SK-N-MC (cell line): Measurements from ENCODE around the gene CPXM2.

ENCODE experiments used
- DNase-seq: peaks from one replicate; pipeline ENCODE4 v3.0.0-alpha.2; 2011; ENCODE audit warnings: low read depth, low spot score
- H3K27ac ChIP-seq: fragments of 200-600 bp; sonication (generic); 2 replicates; pipeline ENCODE4 v1.5.1; 2016; ENCODE audit warnings: mixed run types
- H3K36me3 ChIP-seq: fragments of 200-600 bp; sonication (generic); 2 replicates; pipeline ENCODE4 v1.6.1; 2017; ENCODE audit warnings: antibody characterized with exemption, low read length, mixed read lengths; ENCODE audit not compliant: insufficient read depth
- H3K4me3 ChIP-seq: fragments of 200-600 bp; sonication (generic); 2 replicates; pipeline ENCODE4 v1.5.1; 2016
- H3K9ac ChIP-seq: fragments of 200-600 bp; sonication (generic); 2 replicates; pipeline ENCODE4 v1.8.0; 2017; ENCODE audit warnings: mixed run types, mixed read lengths; ENCODE audit not compliant: insufficient read length
- H3K9me3 ChIP-seq: fragments of 200-600 bp; sonication (generic); 2 replicates; pipeline ENCODE4 v1.6.1; 2017; ENCODE audit warnings: low read depth, mild to moderate bottlenecking, antibody characterized with exemption, low read length, moderate library complexity, mixed read lengths
- EZH2 ChIP-seq: fragments of 200-600 bp; sonication (generic); IDR thresholded peaks from one replicate; pipeline ENCODE4 v1.6.1; 2017; ENCODE audit warnings: antibody characterized with exemption
- FOXP2 ChIP-seq: optimal IDR thresholded peaks from 2 replicates; pipeline ENCODE3; 2011; ENCODE audit warnings: mild to moderate bottlenecking, moderate library complexity; ENCODE audit not compliant: insufficient read depth; ENCODE audit errors: extremely low read length, control extremely low read depth
- POLR2AphosphoS5 ChIP-seq: IDR thresholded peaks from 2 replicates; pipeline ENCODE4 v1.6.1; 2012; ENCODE audit warnings: mild to moderate bottlenecking, low read depth, low read length, borderline replicate concordance

Gene CPXM2

GRCh38 chr10:123720536-123720935, 171.1 kb downstream of the CPXM2 start:
- Histone ChIP-seq H3K36me3 (no peaks in the 10 kb centered on the region), H3K27ac (no peak overlapping the region), H3K9me3 (no peaks in the 10 kb centered on the region), H3K4me3 (no peak overlapping the region), H3K9ac (no peak overlapping the region)
- no peak for DNase-seq
- TF ChIP-seq FOXP2, result no peak
- no peak for TF ChIP-seq EZH2
- no peak for TF ChIP-seq POLR2AphosphoS5

DNA sequence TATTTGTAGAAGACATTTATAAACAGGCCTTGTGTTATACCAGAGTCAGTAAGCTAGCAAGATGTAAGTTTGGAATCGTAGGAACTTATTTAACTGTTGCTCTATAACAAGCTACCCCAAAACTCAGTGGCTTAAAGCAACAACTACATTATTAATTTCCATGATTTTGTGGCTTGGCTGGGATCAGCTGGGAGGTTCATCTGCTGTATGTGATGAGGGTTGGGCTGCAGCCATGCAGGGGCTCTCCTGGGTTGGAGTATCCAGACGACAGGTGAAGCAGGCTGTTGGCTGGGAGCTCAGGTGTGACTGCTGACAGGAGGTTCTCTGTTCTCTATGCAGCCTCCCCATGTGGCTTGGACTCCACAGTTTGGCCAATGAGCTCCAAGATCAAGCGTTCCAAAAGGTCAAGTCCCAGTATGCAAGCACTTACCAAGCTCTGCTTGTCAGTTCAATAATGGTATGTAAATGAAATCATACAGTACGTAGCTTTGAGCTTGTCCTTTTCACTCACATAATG, 173.0 kb downstream of the CPXM2 start:
- Histone ChIP-seq H3K27ac (no peak overlapping the region), H3K36me3 (no peaks in the 10 kb centered on the region), H3K9ac (no peak overlapping the region), H3K4me3 (no peak overlapping the region), H3K9me3 (no peaks in the 10 kb centered on the region)
- DNase-seq, result no peak
- TF ChIP-seq EZH2 (no peak), FOXP2 (no peak), POLR2AphosphoS5 (no peak)

DNA sequence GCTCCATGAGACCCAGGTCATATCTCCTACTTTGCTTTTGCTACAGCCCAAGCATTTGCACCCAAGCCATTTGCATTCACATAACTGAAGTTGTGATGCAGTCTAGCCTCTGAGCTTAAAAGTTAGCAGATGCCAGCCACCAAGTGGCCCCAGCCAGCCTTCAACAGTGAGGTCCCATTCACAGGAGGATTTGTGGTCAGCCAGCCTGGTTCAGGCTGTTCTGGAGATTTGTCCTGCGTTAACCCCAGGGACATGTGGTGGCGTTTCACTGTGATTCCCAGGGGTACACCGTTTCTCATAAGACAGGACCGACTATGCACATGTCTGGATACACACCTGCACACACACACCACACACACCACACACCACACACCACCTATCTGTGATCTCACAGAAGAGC, 174.3 kb downstream of the CPXM2 start:
- H3K27ac ChIP-seq, result no peak overlapping the region
- H3K9ac ChIP-seq, result no peak overlapping the region
- no peak overlapping the region for H3K4me3 ChIP-seq
- H3K9me3 ChIP-seq, result no peaks in the 10 kb centered on the region
- no peak for TF ChIP-seq POLR2AphosphoS5
- H3K36me3 ChIP-seq, result no peaks in the 10 kb centered on the region
- no peak for DNase-seq

DNA sequence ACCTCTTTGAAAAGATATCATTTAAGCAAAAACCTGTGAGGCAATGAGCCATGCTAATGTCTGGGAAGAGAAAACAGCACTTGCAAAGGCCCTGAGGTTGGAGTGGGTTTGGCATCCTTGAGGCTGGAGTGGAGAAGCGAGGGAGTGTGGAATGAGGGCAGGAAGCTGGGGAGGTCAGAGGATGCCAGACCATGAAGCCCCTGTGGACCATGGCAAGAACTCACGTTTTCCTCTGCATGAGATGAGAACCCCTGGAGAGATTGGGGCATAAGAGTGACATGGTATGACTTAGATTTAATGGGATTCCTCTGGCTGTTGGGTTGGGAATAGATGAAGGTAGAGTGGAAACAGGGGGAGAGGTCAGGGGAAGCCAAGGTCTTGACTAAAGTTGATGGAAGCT, 176.1 kb downstream of the CPXM2 start:
- H3K36me3 ChIP-seq, result no peaks in the 10 kb centered on the region
- no peaks in the 10 kb centered on the region for H3K9me3 ChIP-seq
- no peak overlapping the region for H3K4me3 ChIP-seq
- no peak for DNase-seq
- TF ChIP-seq POLR2AphosphoS5 (no peak), EZH2 (no peak), FOXP2 (no peak)
- no peak overlapping the region for H3K27ac ChIP-seq
- no peak overlapping the region for H3K9ac ChIP-seq

- no peak overlapping the region for H3K9ac ChIP-seq
- no peak overlapping the region for H3K27ac ChIP-seq
- H3K4me3 ChIP-seq, result no peak overlapping the region
- DNase-seq, result no peak
- H3K9me3 ChIP-seq, result no peaks in the 10 kb centered on the region
- no peaks in the 10 kb centered on the region for H3K36me3 ChIP-seq
- TF ChIP-seq POLR2AphosphoS5 (no peak), EZH2 (no peak), FOXP2 (no peak)
Observed at GRCh38 chr10:123706236-123706635, 185.4 kb downstream of the CPXM2 start.

DNA sequence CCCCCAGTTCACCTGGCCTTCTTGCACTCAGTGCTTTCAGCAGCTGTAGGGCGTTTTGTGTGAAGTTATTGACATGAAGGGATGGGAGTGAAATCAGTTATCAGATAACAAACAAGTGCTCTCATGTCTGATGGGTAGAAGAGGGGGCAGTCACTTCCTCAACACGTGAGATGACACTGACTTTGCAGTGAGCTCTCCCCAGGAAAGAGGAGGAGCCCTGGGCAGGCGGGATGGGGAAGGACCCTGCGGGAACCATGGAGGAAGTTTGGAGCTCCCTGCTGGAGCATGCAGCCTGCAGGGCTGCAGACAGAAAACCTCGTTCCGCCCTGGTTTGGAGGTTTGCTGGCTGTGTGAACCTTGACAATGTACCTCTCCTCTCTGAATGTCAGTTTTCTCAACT, 186.8 kb downstream of the CPXM2 start:
- no peak for DNase-seq
- H3K9me3 ChIP-seq, result no peaks in the 10 kb centered on the region
- no peak overlapping the region for H3K27ac ChIP-seq
- TF ChIP-seq POLR2AphosphoS5, result no peak
- TF ChIP-seq FOXP2, result no peak
- TF ChIP-seq EZH2, result no peak
- H3K36me3 ChIP-seq, result no peaks in the 10 kb centered on the region
- no peak overlapping the region for H3K9ac ChIP-seq
- H3K4me3 ChIP-seq, result no peak overlapping the region

DNA sequence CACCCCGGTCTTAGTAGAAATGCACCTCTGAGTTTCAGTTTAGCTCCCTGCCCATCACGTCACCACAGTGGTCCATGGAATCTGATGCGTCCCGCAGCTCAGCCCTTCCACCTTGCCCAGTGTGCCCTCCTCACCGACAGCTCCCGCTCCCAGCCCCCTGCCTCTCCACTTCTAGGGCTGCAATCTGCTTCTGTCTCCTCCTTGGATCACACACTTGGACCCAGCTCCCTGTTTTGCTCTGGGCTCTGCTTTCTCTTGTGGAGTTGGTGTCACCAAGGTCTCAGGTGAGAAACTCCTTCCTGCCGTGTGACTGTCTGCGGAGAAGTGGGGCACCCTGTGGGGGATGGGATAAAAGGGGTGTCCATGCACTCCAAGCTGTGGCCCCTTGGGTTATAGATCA, 187.5 kb downstream of the CPXM2 start:
- no peak overlapping the region for H3K9ac ChIP-seq
- H3K9me3 ChIP-seq, result no peaks in the 10 kb centered on the region
- no peak for DNase-seq
- H3K4me3 ChIP-seq, result no peak overlapping the region
- no peak for TF ChIP-seq POLR2AphosphoS5
- TF ChIP-seq EZH2, result no peak
- TF ChIP-seq FOXP2, result no peak
- H3K36me3 ChIP-seq, result no peaks in the 10 kb centered on the region
- no peak overlapping the region for H3K27ac ChIP-seq

DNA sequence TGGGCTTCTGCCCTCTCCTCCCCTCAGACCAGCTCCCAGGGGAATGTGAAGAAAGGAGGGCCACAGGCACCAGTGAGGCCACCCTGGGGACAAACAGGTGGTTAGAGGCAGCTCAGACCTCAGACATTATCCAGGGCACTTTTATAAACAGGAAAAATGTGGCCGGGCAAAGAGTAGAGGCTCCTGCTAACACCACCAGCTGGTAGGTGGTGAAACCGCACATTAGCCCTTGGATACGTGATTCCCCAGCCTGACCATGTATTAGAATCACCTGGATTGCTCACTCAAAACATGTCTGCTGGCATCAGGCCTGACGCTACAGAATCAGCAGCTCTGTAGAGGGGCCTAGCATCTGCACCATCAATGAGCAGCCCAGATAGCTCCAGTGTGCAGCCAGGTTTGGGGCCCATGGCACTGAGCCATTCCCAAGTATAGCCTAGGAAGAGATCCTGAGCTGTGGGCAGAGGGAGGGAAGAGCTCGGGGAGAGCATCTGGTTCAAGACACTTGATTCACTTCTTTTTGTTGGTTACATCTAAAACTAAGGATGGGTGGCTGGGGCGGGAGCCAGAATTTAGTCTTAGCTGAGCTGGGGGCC, 188.3 kb downstream of the CPXM2 start:
- TF ChIP-seq FOXP2 (no peak), POLR2AphosphoS5 (no peak), EZH2 (no peak)
- no peaks in the 10 kb centered on the region for H3K36me3 ChIP-seq
- H3K9me3 ChIP-seq, result no peaks in the 10 kb centered on the region
- no peak overlapping the region for H3K9ac ChIP-seq
- no peak overlapping the region for H3K27ac ChIP-seq
- no peak overlapping the region for H3K4me3 ChIP-seq
- DNase-seq, result no peak
